Activated B cell treated with CpG ODN at 0.5 μM for 24 hours (primary cell): ENCODE results near the gene TNP2. TPM values are rescaled to one million over a fixed set of nuclear protein-coding genes. Genes with fewer than 3 reads are reported as not detected.

Experiments used
- ATAC-seq: fragments of 200-7000 bp; cut with Tn5 transposase; one replicate; pipeline ENCODE4 v1.10.0; 2021; ENCODE audit warnings: low read depth, mild to moderate bottlenecking, moderate library complexity
- CTCF ChIA-PET: fragments of 350-600 bp; sonication (Branson Sonifier 250); formaldehyde crosslinking; loops from one replicate; lab custom pipeline; 2021; ENCODE audit warnings: antibody characterized with exemption; lab: Charles Lee
- POLR2A ChIA-PET: fragments of 350-600 bp; sonication (Branson Sonifier 250); formaldehyde crosslinking; loops from one replicate; lab custom pipeline; 2021; ENCODE audit warnings: antibody characterized with exemption; lab: Charles Lee
- DNase-seq: peaks from one replicate; pipeline ENCODE4 v3.0.0; 2022
- H3K27ac Mint-ChIP-seq: one replicate; pipeline ENCODE4 v1.8.0; 2020; ENCODE audit warnings: mixed read lengths
- H3K27me3 Mint-ChIP-seq: one replicate; pipeline ENCODE4 v1.8.0; 2021; ENCODE audit warnings: mixed read lengths
- H3K36me3 Mint-ChIP-seq: one replicate; pipeline ENCODE4 v1.8.0; 2021; ENCODE audit warnings: low read depth, mixed read lengths
- H3K4me1 Mint-ChIP-seq: one replicate; pipeline ENCODE4 v1.8.0; 2021; ENCODE audit warnings: mixed read lengths
- H3K4me3 Mint-ChIP-seq: one replicate; pipeline ENCODE4 v1.8.0; 2020; ENCODE audit warnings: mild to moderate bottlenecking, mixed read lengths
- H3K9me3 Mint-ChIP-seq: one replicate; pipeline ENCODE4 v1.8.0; 2020; ENCODE audit warnings: mixed read lengths
- intact Hi-C: fragments of 100-400 bp; cut with micrococcal nuclease; formaldehyde crosslinking; loops from one replicate; pipeline ENCODE4 v1.15.1; 2024
- total RNA-seq: library from RNA; stranded (reverse); gene quantifications from 2 replicates; pipeline ENCODE4 v1.2.3, GENCODE V29; 2022
- TF ChIP-seq, protein P1 (sequence below): fragments of 200-600 bp; IDR thresholded peaks from one replicate; pipeline ENCODE4 v1.8.0; 2022; ENCODE audit warnings: antibody characterized with exemption, mild to moderate bottlenecking

TNP2 gene
- total RNA-seq, 1 donor from 2014 or later: not detected

DNA sequence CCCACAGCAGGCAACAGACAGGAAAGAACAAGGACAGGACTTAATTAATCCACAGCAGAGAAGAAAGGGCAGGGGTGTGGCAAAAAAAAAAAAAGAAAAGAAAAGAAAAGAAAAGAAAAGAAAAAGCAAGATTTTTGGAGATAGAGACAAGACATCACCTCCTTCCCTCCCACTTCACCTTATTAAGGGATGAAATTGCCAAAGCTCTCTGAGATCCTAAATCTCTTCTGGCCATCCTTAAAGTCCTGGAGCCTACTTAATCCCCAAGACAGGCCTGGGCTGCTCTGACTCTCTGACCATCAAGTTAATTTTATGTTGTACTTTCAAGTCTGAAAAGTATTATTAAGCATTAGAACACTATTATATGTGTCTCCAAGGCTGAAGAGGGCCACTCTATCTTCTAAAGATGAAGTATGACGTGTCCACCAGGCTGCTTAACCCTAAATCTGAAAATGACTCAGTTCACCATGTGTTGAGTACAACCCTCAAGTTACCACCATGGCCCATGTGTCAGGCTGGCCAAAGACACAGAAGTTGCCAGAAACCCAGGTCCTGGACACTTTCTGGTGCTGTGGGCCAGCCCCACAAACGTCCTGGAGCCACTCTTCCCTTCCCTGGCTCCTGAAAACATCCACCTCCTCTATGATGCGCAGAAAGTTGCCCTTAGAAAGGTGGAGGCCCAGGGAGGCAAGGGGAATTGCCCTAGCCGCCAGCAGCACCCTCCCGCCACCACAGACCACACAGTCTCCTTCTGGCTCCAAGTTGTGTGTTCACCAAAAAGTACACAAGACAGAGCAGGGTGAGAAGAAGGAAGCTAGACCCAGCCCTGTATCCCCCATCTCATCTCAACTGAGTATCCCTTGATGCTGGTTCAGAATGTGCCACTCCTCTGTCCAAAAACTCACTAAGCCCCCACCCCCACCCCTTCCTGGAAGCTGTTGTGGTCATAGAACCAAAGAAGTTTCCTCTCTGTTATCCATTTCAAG is 15.8 kb downstream of the TNP2 start:
- POLR2A ChIA-PET: interaction anchor here (0.6 to 9.8 kb wide), 43 partner anchors 9 to 489 kb away, joined by 3 to 252 read pairs (median 15); partner anchors contain the start of gene LITAF
- Mint-ChIP-seq H3K4me1 (peaks cover 60% of the 10 kb centered on the region), H3K27ac (peak overlapping the region; percentile 71), H3K4me3 (peak overlapping the region; percentile 89), H3K27me3 (no peaks in the 10 kb centered on the region), H3K9me3 (no peaks in the 10 kb centered on the region), H3K36me3 (peaks cover 40% of the 10 kb centered on the region)
- TF ChIP-seq, protein P1, sequence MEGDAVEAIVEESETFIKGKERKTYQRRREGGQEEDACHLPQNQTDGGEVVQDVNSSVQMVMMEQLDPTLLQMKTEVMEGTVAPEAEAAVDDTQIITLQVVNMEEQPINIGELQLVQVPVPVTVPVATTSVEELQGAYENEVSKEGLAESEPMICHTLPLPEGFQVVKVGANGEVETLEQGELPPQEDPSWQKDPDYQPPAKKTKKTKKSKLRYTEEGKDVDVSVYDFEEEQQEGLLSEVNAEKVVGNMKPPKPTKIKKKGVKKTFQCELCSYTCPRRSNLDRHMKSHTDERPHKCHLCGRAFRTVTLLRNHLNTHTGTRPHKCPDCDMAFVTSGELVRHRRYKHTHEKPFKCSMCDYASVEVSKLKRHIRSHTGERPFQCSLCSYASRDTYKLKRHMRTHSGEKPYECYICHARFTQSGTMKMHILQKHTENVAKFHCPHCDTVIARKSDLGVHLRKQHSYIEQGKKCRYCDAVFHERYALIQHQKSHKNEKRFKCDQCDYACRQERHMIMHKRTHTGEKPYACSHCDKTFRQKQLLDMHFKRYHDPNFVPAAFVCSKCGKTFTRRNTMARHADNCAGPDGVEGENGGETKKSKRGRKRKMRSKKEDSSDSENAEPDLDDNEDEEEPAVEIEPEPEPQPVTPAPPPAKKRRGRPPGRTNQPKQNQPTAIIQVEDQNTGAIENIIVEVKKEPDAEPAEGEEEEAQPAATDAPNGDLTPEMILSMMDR: no peak
- intact Hi-C loops: loop anchor here (10.0 kb wide), 1 partner anchor 431 kb away; no protein-coding TSS in a partner anchor
- no peak for DNase-seq
- CTCF ChIA-PET: interaction anchor here (0.6 to 6.4 kb wide), 12 partner anchors 10 to 449 kb away, joined by 4 to 98 read pairs (median 10); no protein-coding TSS in a partner anchor
- no peak for ATAC-seq

DNA sequence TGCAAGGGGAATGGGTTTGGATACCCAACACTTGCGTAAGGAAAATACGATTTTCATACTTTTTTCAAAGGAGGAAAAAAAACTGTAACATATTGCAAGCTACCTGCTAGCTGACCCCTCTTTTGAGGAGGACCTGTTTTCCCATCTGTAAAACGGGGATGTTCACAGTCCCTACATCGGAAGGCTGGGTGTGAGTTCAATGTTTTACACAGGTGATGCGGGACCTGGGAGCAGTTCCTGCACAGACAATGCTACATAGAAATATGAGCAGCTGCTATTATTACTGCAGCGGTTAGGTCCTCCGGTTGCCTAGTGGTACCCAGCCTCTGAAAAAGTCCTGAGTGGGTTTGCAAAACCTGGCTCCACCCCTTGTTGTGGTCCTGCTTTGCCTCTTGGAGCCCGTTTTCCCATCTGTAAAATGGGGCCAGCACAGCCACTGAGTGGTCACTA is 16.6 kb downstream of the TNP2 start:
- H3K27ac Mint-ChIP-seq: peak overlapping the region; percentile 77
- peak overlapping the region; percentile 89 for H3K4me3 Mint-ChIP-seq
- ATAC-seq: no peak
- H3K9me3 Mint-ChIP-seq: no peaks in the 10 kb centered on the region
- ChIA-PET POLR2A (interaction anchor here (0.6 to 9.8 kb wide), 34 partner anchors 16 to 288 kb away, joined by 3 to 161 read pairs (median 8); no protein-coding TSS in a partner anchor), CTCF (interaction anchor here (0.8 to 1.7 kb wide), 8 partner anchors 10 to 289 kb away, joined by 3 to 5 read pairs (median 4); no protein-coding TSS in a partner anchor)
- intact Hi-C loops: loop anchor here (10.0 kb wide), 1 partner anchor 432 kb away; no protein-coding TSS in a partner anchor
- TF ChIP-seq, protein P1: no peak
- H3K4me1 Mint-ChIP-seq: peaks cover 59% of the 10 kb centered on the region
- no peak for DNase-seq
- peaks cover 40% of the 10 kb centered on the region for H3K36me3 Mint-ChIP-seq
- no peaks in the 10 kb centered on the region for H3K27me3 Mint-ChIP-seq

DNA sequence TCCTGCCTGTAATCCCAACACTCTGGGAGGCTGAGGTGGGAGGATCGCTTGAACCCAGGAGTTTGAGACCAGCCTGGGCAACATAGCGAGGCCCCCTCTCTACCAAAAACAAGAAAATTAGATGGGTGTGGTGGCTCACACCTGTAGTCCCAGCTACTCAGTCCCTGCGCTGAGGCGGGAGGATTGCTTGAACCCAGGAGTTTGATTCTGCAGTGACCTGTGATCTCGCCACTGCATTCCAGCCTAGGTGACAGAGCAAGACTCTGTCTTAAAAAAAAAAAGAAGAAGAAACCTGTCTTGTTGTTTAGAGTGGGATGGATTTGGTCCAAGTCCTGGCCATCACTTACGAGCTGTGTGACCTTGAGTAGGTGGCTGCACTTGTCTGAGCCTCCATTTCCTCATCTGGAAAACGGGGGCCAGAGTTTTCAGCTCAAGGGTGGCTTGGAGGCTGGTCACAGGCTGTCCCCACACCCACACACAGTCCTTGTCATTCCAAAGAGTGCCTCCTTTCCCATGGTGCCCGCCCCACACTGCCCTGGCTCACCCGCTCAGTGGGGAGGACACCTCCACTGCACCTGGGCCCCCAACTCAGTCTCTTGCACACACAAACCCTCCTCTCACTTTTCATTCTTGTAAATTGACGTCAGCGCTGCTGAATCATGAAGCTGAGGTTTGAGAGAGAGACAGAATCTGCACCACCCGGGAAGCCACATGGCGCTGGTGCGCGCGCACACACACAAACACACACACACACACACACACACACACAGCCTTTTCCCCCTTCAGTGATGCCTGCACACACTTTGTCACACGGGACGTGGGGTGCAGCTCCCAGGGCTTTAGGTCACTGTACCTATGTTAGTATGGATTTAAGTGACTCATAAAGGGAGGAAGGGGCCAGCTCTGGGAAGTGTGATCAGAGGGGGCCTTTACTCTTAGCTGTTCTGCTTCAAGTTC is 17.3 kb downstream of the TNP2 start:
- TF ChIP-seq, protein P1: no peak
- Mint-ChIP-seq H3K4me3 (peak overlapping the region; percentile 89), H3K27ac (peak overlapping the region; percentile 77), H3K36me3 (peaks cover 40% of the 10 kb centered on the region), H3K9me3 (no peaks in the 10 kb centered on the region), H3K27me3 (no peaks in the 10 kb centered on the region), H3K4me1 (peaks cover 52% of the 10 kb centered on the region)
- CTCF ChIA-PET: interaction anchor here (0.6 to 1.7 kb wide), 10 partner anchors 9 to 288 kb away, joined by 3 to 5 read pairs (median 4); no protein-coding TSS in a partner anchor
- intact Hi-C loops: loop anchor here (10.0 kb wide), 1 partner anchor 433 kb away; no protein-coding TSS in a partner anchor
- ATAC-seq (no peak), DNase-seq (no peak)
- POLR2A ChIA-PET: interaction anchor here (0.6 to 9.8 kb wide), 42 partner anchors 16 to 432 kb away, joined by 3 to 161 read pairs (median 7); no protein-coding TSS in a partner anchor

DNA sequence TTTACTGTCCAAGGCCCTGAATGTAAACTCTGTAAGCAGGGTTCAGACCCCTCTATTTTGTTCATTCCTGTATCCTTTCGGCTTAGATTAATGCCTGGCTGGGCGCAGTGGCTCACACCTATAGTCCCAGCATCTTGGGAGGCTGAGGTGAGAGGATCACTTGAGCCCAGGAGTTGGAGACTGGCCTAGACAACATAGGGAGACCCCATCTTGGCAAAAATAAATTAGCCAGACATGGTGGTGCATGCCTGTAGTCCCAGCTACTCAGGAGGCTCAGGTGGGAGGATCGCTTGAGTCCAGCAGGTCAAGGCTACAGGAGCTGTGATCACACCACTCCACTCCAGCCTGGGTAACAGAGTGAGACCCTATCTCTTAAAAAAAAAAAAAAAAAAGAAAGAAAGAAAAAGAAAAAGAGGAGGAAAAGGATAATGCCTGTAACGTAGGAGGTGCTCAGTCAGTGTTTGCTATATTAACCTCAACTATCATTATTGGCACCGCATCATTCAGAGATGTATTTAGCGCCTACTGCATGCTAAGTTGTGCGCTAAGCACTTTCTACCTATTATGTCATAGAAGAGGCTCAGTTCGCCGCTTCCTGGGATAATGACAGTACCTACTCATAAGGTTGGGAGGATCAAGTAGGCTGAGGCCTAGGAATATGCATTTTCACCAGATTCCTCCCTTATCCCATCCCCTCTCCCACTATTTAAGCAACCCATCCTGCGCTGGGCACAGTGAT is 18.2 kb downstream of the TNP2 start:
- DNase-seq (no peak), ATAC-seq (no peak)
- Mint-ChIP-seq H3K9me3 (no peaks in the 10 kb centered on the region), H3K27me3 (no peaks in the 10 kb centered on the region), H3K27ac (peak overlapping the region; percentile 68), H3K36me3 (peaks cover 37% of the 10 kb centered on the region), H3K4me3 (no peak overlapping the region), H3K4me1 (peaks cover 48% of the 10 kb centered on the region)
- TF ChIP-seq, protein P1: no peak
- CTCF ChIA-PET: interaction anchor here (1.3 to 1.6 kb wide), 2 partner anchors 280 to 287 kb away, joined by 4 to 5 read pairs; no protein-coding TSS in a partner anchor
- POLR2A ChIA-PET: interaction anchor here (0.6 to 9.8 kb wide), 20 partner anchors 18 to 381 kb away, joined by 3 to 161 read pairs (median 10); no protein-coding TSS in a partner anchor
- intact Hi-C loops: loop anchor here (10.0 kb wide), 1 partner anchor 434 kb away; no protein-coding TSS in a partner anchor
